ENCODE measurements around the gene ORAI3.

GRCh38 chr16:30983898-30984610 lies 35.2 kb downstream of the ORAI3 start:
- TF ChIP-seq CTCF (IDR thresholded peaks at IDR 0.05) (no peak), POLR2A (IDR thresholded peaks at IDR 0.05) (no peak)
